ENCODE results near the gene ZCCHC9.

The ZCCHC9 gene

GRCh38 chr5:81344736-81345135 lies 43.3 kb downstream of the ZCCHC9 start:
- no peak for TF ChIP-seq CTCF (IDR thresholded peaks at IDR 0.05)
- DNase-seq (ENCODE audit: low spot score): no peak
- H3K4me3 ChIP-seq: no peak overlapping the region
- H3K27ac ChIP-seq: no peak overlapping the region

- no peak for TF ChIP-seq CTCF (IDR thresholded peaks at IDR 0.05)
- Histone ChIP-seq H3K4me3 (no peak overlapping the region), H3K27ac (no peak overlapping the region)
- DNase-seq (ENCODE audit: low spot score): no peak
These were observed 44.1 kb downstream of the ZCCHC9 start for GRCh38 chr5:81345411-81346003.

- Histone ChIP-seq H3K4me3 (no peak overlapping the region), H3K27ac (no peak overlapping the region)
- DNase-seq (ENCODE audit: low spot score): no peak
- TF ChIP-seq CTCF (IDR thresholded peaks at IDR 0.05): no peak
These were observed 47.8 kb downstream of the ZCCHC9 start for GRCh38 chr5:81349161-81349560.

GRCh38 chr5:81350507-81350906 lies 49.1 kb downstream of the ZCCHC9 start:
- Histone ChIP-seq H3K4me3 (no peak overlapping the region), H3K27ac (no peak overlapping the region)
- DNase-seq (ENCODE audit: low spot score): no peak
- TF ChIP-seq CTCF (IDR thresholded peaks at IDR 0.05): no peak

GRCh38 chr5:81353189-81353588 lies 51.8 kb downstream of the ZCCHC9 start:
- DNase-seq (ENCODE audit: low spot score): no peak
- no peak for TF ChIP-seq CTCF (IDR thresholded peaks at IDR 0.05)
- Histone ChIP-seq H3K4me3 (no peak overlapping the region), H3K27ac (no peak overlapping the region)

GRCh38 chr5:81354093-81354492 lies 52.7 kb downstream of the ZCCHC9 start:
- DNase-seq (ENCODE audit: low spot score): no peak
- TF ChIP-seq CTCF (IDR thresholded peaks at IDR 0.05): no peak
- H3K27ac ChIP-seq: no peak overlapping the region
- H3K4me3 ChIP-seq: no peak overlapping the region

Data from coronary artery (tissue), 2 donors.